ENCODE data around the gene VSX1.

VSX1 gene

DNA sequence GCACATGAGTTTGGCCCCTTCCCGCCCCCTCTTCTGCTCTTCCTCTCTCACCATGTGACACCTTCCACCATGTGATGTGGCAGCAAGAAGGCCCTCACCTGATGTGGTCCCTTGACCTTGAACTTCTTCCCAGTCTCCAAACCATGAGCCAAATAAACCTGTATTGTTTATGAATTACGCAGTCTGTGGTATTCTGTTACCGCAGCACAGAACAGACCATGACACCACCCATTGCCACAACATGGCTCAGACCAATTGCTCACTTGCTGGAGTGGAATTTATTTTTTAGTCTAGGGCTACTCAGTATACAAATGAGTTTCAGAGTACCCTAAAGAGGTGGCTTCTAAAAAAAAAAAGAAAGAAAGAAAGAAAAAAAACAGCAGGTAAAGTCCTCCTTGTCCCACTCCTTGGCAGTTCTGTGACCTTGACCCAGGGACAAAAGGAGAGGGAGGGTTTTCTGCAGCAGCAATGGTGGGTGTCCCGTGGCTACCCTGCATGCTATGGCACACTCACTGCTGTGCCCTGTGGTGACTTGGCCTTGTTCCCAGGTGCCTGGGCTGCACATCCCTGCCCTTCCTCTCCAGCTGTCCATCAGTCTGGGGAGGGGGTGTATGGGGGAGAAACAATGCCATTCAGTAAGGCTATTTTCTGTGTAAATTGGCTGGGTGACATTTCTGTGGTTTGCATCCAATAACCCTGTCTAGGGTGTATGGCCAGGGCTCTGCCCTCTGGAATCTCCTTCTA is 5.4 kb upstream of the VSX1 start:
- no peak for DNase-seq

DNA sequence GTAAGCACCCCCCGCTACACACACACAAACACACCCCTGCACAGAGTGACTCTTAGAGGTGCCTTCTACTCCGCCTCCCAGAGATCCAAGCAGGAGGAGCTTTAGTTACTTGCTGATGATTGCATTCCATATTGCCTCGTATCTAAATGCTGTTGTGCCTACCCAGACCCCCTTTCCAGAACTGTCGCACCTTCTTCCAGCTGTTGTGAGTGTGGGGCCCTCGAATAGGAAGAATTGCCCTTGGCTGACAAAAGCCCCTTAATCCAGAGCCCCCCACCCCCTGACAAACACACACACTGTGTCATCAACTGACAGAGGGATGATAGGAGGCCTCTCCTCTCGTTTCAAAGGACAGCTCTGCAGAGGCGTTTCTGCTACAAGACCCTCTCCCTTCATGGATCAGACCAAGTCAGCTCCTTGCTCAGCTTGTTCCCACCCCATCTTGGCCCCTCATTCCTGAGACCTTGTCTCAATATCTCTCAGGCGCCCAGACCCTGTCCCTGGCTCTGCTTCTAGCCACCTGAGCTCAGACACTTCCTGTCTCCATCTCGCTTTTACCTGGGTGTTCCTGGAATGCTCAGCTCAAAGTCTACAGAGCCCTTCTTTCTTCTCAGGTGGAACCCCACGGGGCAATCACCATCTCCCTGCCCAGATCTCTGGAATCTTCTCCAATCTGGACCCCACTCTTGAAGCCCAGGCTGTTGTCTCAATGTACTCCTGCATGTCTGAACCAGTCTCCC is 4.0 kb upstream of the VSX1 start:
- no peak for DNase-seq

DNA sequence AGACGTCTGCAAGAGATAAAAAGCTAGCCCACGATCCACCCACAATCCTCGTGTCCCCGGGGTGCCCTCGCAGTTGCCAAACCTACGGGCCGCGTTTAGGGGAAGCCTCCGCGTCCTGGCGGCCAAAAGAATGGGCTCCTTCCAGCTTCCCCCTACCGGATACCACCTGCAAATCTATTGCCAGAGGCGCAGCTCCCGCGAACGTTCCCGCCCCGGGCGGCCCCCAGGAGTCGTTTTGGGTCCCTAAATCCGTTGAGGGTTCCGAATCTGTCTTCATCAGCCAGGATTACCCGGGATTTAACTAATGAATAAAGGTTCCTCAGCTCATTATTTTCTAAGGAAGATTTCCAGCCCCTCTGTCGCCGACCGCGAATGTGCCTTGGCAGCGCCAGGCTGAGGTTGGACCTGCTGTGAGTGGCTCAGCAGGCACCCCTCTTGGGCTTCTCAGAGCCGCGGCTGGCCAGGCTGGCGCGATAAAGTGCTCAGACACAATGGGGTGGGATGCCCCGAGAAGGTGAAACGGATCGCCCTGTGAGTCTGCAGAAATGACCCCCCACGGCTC is 2.8 kb upstream of the VSX1 start:
- no peak for DNase-seq

DNA sequence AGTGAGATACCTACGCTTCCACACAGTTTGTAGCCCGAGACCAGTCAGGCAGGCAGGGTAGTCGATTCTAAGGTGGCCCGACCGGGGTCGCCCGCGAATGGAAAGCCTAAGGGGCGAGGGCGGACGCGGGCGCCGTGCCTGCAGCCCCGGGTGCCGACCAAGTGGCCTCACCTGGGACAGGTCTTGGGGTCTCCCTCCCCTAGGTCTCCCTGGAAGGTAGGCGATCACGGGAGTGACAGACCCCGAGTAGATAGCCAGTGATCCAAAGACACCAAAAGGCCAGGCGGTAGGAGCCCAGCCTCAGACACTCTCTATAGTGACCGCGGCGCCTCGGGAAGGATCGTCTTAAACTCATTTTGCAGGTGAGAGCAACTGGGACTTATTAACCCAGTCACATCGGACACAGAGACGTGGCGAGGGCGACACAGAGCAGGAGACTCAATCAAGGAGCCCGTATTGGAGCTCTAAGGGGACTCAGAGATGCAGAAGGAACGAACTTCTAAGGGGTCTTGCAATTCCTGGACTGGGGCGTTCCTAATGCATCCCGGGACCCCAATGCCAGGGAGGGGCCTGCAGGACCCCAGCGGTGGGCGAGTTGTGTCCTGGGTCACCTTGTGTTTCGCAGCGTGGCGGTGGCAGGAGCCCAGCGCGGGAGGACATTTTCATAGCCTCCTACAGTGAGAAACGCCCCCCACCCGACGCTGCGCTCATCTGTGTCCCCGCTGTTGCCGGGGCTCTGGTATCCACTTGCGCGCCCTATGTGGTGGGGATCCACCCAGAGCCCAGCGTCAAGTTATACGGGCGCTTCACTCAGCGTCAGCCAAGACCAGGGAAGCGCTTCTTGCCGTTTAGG is 2.1 kb upstream of the VSX1 start:
- DNase-seq, result no peak

DNA sequence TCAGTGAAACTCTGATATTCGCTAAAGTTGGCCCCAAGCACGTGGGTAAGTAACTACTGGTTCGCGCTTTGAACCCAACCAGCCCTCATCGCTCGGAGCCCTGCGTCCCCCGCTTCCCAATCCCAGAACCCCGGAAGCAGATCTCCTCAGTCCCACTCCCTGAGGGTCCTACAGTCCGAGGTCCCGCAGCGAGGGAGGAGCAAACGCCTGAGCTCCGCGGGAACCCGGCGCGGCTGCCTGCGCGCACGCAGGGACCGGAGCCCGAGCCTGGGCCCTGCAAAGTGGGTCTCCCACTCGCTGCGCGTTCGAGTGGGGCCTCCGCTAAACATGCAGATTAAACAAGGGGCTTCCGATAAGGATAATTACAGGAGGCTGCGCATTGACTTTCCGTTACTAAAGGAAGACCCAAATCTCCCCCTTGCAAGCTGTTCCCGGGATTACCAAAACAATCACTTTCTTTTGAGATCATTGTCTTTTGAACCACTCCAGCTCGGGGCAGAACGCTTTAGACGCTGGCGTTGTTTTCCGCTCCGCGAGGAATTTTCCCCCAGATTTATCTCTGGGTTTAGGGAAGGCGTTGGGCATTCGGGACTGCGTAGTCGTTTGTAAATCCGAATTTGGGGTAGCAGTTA is 1.3 kb upstream of the VSX1 start:
- DNase-seq, result no peak

DNA sequence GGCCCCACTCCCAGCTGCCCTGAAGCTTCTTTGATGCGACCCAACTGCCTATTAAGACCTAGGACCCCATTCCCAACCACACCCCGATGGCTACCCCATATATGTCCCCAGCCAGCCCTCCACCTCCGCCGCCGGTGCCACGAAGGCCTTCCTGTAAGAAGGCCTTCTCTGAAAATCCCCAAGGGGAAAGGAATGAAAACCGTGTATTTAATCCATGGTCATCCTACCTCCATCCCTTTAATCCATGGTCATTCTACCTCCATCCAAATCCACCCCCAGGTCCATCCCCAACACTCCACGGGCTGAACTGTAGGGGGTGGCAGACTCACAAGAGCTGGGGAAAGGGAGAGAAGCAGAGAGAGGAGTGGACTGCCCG is 545 bp upstream of the VSX1 start:
- no peak for DNase-seq

DNA sequence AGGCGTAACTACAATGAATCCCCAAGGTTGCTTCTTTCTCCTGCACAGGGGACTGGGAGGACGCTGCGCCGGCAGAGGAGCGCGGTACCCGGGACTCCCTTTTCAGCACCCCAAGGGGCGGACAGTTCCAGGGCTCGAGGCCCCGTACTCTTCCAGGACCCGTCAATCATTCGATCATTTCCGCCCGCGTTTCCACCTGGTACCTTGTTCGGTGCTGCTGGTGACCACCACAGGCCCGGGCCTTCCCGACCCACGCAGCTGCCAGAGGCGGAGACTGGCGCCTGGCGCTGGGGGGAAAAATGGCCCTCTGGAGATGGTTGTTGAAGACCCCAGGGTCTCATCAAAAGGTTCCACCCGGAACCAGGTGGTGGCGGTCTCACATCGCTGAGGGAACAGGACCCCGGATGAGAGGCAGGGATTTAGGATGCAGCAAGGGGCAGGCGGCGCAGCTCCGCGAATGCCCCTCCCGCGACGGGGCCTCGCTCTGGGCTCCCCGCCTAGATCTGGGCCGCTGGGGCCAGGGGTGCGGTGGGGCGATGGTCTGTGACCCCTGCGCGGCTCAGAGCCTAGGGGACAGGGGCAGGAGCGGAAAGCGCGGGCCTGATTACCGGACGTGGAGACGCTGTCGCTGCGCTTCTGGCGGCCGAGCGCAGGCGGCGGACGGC is 744 bp downstream of the VSX1 start:
- DNase-seq, result no peak

DNA sequence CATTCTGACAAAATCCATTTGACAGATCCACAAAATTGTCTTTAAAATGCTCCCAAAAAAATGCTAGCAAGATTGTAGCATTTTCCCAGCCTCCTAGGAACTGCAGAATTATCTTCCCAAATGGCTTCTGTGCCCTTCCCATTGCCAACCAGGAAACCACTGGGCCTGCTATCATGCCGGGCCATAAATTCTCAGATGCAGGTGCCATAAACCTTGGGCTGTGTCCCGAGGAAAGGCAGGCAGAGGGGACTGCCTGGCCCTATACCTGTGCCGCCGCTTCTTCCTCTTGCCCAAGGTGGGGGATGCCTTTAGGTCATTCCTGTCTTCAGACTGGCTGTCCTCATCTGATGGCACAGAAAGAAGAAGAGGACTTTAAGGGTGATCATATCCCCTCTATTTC is 2.8 kb downstream of the VSX1 start:
- DNase-seq, result no peak

DNA sequence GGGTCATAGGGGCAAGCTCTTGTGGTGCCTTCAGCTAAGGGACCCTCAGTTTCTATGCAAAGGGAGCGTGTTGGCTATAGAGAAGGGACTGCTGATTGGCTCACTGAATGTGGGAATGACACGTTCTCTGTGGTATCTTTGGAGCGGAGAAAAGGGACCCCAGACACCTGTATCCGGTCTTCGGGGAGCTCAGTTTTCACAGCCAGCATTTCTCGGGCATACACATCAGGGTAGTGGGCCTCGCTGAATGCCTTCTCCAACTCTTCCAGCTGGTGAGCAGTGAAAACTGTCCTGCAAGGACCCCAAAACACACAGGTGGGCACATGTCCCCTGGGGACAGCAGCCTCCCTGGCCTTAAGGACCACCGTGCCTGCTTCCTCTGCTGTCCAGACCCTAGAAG is 3.3 kb downstream of the VSX1 start:
- DNase-seq, result no peak

DNA sequence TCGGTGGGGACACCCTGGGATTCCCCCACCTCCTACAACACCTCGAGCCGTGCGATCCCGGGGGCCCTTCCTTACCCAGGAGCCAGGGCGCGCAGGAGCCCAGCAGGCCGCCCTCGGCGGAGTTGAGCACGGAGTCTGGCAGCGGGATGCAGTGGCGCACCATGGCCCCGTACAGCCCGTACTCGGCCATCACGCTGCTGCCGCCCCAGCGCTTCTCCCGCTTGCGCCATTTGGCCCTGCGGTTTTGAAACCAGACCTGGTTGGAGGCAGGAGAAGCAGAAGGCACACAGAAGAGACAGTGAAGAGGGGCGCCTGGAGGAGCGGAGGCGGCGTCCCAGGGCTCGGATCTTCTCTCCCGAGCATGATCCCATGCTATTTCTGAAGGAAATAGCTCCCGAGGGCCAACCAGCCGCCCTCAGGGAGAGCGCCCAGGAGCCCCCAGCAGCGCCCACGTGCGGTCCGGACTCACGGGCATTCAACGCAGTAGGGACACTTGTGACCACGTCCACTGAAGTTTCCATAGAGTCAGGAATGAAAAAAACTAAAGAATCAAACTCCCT is 4.3 kb downstream of the VSX1 start:
- no peak for DNase-seq

DNA sequence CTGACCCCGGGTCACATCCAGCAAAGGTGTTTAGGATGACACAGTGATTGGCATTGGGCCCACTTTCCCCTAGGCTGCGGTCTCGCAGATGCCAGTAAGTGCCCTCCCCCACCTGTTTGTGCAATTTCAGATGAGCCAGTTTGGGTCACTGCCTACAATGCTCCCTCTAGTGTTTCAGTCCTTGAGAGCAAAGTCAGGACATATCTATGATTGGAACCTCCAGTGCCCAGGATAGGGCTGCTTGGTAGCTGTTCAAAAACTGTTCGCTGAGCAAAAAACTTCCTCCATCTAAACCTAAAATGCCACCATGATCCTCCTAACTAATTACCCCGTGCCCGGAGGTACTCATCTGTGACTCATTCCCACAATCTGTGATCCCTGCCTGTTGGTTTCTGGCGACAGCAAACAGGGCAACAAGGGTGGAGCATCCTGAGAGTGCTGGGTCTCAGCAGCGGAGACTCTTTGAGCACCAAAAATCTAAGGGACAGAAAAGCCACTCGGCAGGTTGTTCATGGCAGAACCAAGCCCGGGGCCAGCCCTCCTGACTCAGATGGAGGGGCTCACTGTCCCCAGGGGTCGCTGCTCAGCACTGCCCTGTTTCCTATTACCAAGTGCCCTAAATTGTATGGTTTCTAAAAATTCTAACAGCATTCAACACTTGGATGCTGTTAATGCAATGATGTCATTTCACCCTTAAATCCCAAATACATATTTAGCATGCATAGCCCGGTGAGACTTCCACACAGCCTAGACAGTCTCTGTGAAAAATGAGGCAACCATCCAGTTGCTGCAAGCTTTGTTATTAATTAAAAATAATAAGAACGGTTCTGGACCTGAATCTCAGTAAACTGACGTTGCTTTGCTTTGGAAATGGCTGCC is 5.0 kb downstream of the VSX1 start:
- peak in 1 of 2 experiments; percentile 57 for DNase-seq

DNA sequence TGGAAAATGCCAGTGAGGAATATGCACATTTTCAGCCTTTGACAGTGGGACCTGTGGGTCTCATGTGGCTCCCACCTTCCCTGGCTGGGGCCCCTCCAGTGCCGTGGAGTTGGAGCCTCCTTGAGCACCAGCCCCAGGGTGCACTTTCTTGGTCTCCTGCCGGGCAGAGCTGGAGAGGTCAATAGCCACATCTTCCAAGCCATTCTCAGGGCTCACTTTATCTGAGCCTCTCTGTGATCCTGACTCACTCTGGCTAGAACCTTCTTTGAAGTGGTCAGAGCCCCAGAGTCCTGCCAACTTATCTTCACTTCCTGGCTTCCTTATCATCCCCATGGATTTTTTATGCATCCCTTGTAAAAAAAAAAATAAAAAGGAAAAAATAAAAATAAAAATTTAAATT is 5.7 kb downstream of the VSX1 start:
- no peak for DNase-seq

DNA sequence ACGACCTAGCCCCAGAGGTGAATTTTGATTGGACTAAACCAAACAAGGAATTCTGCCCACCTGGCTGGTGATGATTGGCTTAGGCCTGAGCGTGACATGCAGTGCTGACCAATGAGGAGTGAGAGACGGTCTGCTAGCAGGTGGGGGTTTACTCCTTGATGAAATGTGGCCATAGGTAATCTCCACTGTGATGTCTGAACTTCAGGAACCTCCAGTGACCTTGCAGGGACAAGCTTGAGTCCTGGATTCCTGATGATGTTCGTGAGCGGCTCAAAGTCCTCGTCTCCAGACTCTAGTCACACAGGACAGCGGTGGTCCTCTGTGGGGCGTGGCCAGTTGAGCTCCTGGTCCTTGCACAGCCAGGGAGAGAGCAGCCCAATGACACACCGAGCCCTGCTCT is 8.4 kb downstream of the VSX1 start:
- DNase-seq, result no peak

DNA sequence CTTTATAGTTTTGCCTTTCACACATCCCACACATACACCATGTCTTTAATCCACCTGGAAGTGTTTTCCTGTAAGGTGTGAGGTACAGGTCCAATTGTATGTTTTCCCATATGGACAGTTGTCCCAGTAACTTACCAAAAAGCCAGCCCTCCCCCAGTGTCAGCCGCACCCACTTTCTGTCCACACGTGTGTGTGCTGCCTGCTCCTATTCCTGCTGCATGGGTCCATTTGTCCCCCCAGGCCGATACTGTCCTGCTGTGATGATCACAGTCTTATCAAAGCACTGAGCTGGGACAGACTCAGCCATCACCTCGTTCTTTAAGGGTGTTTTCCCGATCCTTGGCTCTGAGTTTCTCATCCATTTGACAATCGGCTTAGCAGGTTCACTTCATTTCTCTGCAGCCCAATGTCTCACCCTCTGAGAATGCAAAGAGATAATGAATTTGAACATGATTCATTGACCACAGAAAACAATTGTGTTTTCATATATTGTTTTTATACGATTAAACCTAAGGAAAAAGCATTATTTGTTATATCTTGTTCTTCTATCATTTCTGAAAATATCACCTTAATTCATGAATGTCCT is 9.6 kb downstream of the VSX1 start:
- no peak for DNase-seq

DNA sequence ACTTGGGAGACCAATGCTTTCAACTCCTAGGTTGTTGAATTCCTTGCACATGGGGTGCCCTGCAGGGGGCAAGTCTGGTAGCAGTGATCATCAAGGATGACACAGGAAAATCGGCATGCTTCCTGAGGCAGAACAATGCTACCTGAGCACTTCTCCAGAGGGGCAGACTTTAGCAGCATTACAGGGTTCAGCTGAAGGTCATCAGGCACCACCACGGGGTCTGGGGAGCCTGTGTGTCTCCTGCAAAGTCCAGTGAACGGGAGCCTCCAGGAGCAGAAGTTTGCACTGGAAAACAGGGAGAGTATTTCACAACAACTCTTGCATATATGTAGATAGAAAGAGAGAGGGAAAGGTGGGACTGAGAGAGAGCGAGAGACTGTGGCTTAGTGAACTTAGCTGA is 10.2 kb downstream of the VSX1 start:
- no peak for DNase-seq

DNA sequence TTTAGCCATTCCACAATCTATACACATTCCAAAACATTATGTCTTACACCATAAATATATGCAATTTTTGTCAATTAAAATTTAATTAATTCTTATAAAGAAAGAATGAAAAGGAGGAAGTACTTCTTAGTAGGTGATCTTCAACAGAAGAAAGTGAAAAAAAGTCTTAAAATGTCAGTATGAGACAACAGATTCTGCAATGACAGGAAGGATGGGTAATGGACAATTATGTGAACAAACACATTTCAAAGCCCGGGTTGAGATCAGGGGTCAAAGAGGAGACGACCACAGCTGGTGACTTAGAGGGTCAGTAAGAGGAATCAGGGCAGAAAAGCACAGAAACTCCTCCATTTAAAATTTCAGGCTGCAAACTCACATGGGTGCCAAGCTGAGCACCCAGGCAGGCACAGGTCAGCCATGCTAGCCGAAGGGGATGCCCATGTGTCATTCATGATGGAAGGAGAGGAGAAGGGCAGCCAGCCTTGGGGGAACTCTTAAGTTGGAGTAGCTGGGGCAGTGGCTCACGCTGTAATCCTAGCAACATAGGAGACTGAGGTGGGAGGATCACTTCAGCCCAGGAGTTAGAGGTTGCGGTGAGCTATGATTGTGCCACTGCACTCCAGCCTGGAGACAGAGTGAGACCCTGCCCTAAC is 11.0 kb downstream of the VSX1 start:
- DNase-seq, result no peak

DNA sequence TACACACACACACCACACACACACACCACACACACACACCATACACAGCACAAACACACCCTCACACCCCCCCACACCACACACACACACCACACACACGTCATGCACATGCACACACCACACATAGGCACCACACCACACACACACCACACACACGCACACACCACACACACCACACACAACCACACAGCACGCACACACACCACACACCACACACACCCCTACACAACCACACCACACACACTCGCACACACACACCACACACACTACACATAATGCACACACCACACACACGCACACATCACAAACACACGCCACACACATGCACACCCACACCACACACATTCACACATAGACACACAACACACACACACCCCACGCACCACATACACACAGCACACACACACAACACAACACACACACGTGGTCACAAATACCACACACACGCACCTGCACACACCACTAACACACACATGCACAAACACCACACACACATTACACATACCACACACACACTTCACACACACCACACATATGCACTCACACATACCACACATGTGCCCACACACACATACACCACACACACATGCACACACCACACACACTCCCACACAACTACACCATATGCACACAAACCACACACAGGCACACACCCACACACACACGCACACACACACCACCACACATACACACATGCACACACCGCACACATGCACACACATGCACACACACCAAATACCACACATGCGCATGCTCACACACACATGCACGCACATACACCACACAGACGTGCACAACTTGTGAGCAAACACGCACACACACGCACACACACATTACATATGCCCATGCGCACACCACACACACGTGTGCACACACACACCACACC is 14.6 kb downstream of the VSX1 start:
- DNase-seq, result no peak

DNA sequence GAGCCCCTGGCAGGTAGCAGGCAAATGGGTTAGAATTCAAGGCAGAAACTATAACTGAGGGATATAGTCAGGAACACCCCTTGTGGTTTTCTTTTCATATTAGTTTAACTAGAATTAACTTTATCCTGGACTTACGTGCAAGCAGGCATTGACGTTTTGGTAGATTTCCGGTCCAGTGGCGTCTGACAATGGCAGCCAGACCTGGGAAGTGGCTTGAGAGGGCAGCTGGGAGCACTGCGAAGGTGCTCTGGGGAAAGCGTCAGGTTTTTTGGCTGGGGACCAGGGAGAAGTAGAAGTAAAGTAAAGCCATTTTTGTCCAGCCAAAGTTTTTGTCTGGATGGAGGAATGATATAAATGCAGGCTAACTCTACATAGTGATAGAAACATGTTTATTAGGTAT is 15.6 kb downstream of the VSX1 start:
- DNase-seq, result no peak
